Measurements from ENCODE around the gene CHMP5. TPM values are rescaled to one million over a fixed set of nuclear protein-coding genes. Genes with fewer than 3 reads are reported as not detected.

Gene CHMP5
- total and polyA plus RNA-seq, 9 donors: 67.0 to 87.3 (median 71.5) TPM

DNA sequence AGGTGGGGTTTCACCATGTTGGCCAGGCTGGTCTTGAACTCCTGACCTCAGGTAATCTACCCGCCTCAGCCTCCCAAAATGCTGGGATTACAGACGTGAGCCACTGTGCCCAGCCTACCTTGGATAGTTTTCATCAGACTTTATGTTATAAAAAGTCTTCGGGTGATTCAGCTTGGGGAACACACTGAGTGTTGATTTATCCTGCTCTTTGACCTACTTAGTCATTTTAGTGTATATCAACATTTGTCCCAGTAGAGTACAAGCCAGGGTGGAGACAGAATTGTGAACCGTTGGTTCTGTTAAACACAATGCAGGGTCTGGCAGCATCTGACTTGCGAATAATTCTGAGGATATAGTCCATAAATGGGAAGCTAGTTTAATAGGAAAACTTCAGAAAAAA, 65.1 kb downstream of the CHMP5 start:
- DNase-seq: no peak
- Histone ChIP-seq H3K9me3 (replicated peaks; ENCODE audit: control insufficient read depth, low read depth, low read length) (no peaks in the 10 kb centered on the region), H3K27me3 (ENCODE audit: control insufficient read depth, insufficient read depth, low read length) (no peaks in the 10 kb centered on the region), H3K27ac (ENCODE audit: low read length) (no peak overlapping the region), H3K4me1 (ENCODE audit: control insufficient read depth, insufficient read depth, low read length) (no peaks in the 10 kb centered on the region), H3K4me3 (ENCODE audit: low read length) (no peak overlapping the region), H3K36me3 (ENCODE audit: control insufficient read depth, insufficient read depth, low read length) (peaks cover 43% of the 10 kb centered on the region)
- 88% methylated on average over 3 of the region's 5 CpGs for WGBS (ENCODE audit: insufficient coverage)

DNA sequence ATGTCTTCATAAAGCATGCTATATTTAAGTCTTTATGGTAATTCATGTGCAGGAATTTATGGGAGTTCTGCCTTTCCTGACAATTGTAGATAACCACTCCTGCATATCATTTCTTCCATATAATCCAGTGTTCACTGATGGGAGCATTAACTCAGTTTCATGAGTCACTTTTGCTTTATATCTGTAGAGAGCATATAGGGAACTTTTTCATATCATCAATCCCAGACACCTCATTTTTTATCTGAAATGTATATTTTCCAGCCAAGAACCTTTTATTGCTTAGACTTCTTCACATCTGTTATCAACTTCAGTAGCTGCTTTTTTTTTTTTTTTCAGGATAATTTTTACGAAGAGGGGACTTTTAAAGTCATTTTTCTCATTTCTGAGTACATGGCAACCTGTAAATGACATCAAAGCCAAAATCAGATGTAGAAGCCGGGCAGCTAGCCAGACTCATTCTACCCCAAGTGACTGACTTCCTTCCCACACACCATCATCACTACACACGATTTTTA, 66.6 kb downstream of the CHMP5 start:
- no peaks in the 10 kb centered on the region for H3K9me3 ChIP-seq (replicated peaks; ENCODE audit: control insufficient read depth, low read depth, low read length)
- H3K27me3 ChIP-seq (ENCODE audit: control insufficient read depth, insufficient read depth, low read length): no peaks in the 10 kb centered on the region
- 56% methylated on average over 1 of the region's 3 CpGs for WGBS (ENCODE audit: insufficient coverage)
- H3K4me3 ChIP-seq (ENCODE audit: low read length): no peak overlapping the region
- H3K27ac ChIP-seq (ENCODE audit: low read length): no peak overlapping the region
- DNase-seq: no peak
- H3K4me1 ChIP-seq (ENCODE audit: control insufficient read depth, insufficient read depth, low read length): no peaks in the 10 kb centered on the region
- H3K36me3 ChIP-seq (ENCODE audit: control insufficient read depth, insufficient read depth, low read length): peaks cover 37% of the 10 kb centered on the region

Other genes starting within 250 kb of the CHMP5 start
- gene DNAJA1, start 239.8 kb upstream of the CHMP5 start, total RNA-seq: 56.0 TPM
- gene DNAJA1, start 239.8 kb upstream of the CHMP5 start, polyA plus RNA-seq (ENCODE audit: insufficient read depth in 1 of 8, insufficient read length in 8 of 8, low replicate concordance in 1 of 8): 100 to 1,000 TPM in 4 of 8 donors, 10 to 100 TPM in 4; 83.3 to 138 (median 103) TPM
- 24.6 TPM for gene SMU1, start 188.4 kb upstream of the CHMP5 start, total RNA-seq
- 10 to 100 TPM; 14.1 to 20.3 (median 17.3) TPM for gene SMU1, start 188.4 kb upstream of the CHMP5 start, polyA plus RNA-seq (ENCODE audit: insufficient read depth in 1 of 8, insufficient read length in 8 of 8, low replicate concordance in 1 of 8)
- 14.6 TPM for gene B4GALT1, start 97.7 kb upstream of the CHMP5 start, total RNA-seq
- 10 to 100 TPM; 32.0 to 62.7 (median 45.1) TPM for gene B4GALT1, start 97.7 kb upstream of the CHMP5 start, polyA plus RNA-seq (ENCODE audit: insufficient read depth in 1 of 8, insufficient read length in 8 of 8, low replicate concordance in 1 of 8)
- 0.31 TPM for gene SPINK4, start 24.9 kb upstream of the CHMP5 start, total RNA-seq
- gene SPINK4, start 24.9 kb upstream of the CHMP5 start, polyA plus RNA-seq (ENCODE audit: insufficient read depth in 1 of 8, insufficient read length in 8 of 8, low replicate concordance in 1 of 8): under 1 TPM in 3 of 8 donors, not detected in 5; 0.28 to 0.58 (median 0.49) TPM
- gene BAG1, start 341 bp upstream of the CHMP5 start, total RNA-seq: 54.1 TPM
- 10 to 100 TPM; 72.8 to 94.4 (median 83.1) TPM for gene BAG1, start 341 bp upstream of the CHMP5 start, polyA plus RNA-seq (ENCODE audit: insufficient read depth in 1 of 8, insufficient read length in 8 of 8, low replicate concordance in 1 of 8)
- 24.3 TPM for gene NFX1, start 25.5 kb downstream of the CHMP5 start, total RNA-seq
- gene NFX1, start 25.5 kb downstream of the CHMP5 start, polyA plus RNA-seq (ENCODE audit: insufficient read depth in 1 of 8, insufficient read length in 8 of 8, low replicate concordance in 1 of 8): 10 to 100 TPM; 21.9 to 28.9 (median 25.5) TPM
- 0.93 TPM for gene AQP7, start 137.5 kb downstream of the CHMP5 start, total RNA-seq
- 1 to 10 TPM; 1.1 to 4.4 (median 1.8) TPM for gene AQP7, start 137.5 kb downstream of the CHMP5 start, polyA plus RNA-seq (ENCODE audit: insufficient read depth in 1 of 8, insufficient read length in 8 of 8, low replicate concordance in 1 of 8)
- gene AQP3, start 182.5 kb downstream of the CHMP5 start, total RNA-seq: 5.6 TPM
- gene AQP3, start 182.5 kb downstream of the CHMP5 start, polyA plus RNA-seq (ENCODE audit: insufficient read depth in 1 of 8, insufficient read length in 8 of 8, low replicate concordance in 1 of 8): 10 to 100 TPM in 2 of 8 donors, 1 to 10 TPM in 6; 5.6 to 14.0 (median 8.5) TPM
- 16.8 TPM for gene NOL6, start 208.9 kb downstream of the CHMP5 start, total RNA-seq
- 10 to 100 TPM; 21.3 to 30.0 (median 23.5) TPM for gene NOL6, start 208.9 kb downstream of the CHMP5 start, polyA plus RNA-seq (ENCODE audit: insufficient read depth in 1 of 8, insufficient read length in 8 of 8, low replicate concordance in 1 of 8)